ENCODE measurements around the gene CCDC50. TPM values are rescaled to one million over a fixed set of nuclear protein-coding genes. Genes with fewer than 3 reads are reported as not detected.
A peak's percentile ranks its signal among the peaks of the same experiment; 100 is the strongest.

CCDC50 gene
- total and polyA plus RNA-seq, 2 donors (not counting 3 experiments of a cell fraction or from before 2014, with no cell fraction given), result 44.4 to 137 TPM

- DNase-seq (ENCODE audit: low read depth, low spot score), result peak; percentile 30
- CTCF ChIA-PET, result interaction anchor here (1.3 kb wide), 1 partner anchor 19 kb away, joined by 5 read pairs; no protein-coding TSS in a partner anchor
- dilution Hi-C loops (cut with MboI; ENCODE audit: extremely low pct_ligation_motif_present, low sequenced_read_pairs) (no loop called here), intact Hi-C loops (cut with micrococcal nuclease) (loop anchor here (10.0 kb wide), 1 partner anchor 725 kb away; no protein-coding TSS in a partner anchor)
- Histone ChIP-seq H3K4me3 (replicated peaks in 1 of 3; ENCODE audit: insufficient read depth in 1 of 3, low read depth in 1 of 3, low read length in 3 of 3) (no peak overlapping the region), H3K9ac (replicated peaks; ENCODE audit: extremely low read depth, insufficient read depth, low read length) (no peak overlapping the region), H3K9me3 (replicated peaks; ENCODE audit: control insufficient read depth, insufficient read depth, low read length) (no peaks in the 10 kb centered on the region), H3K27ac (ENCODE audit: insufficient read depth, low read depth, low read length) (no peak overlapping the region), H4K20me1 (replicated peaks; ENCODE audit: control insufficient read depth, extremely low read depth, insufficient read depth, low read length) (peaks cover 2% of the 10 kb centered on the region), H3K79me2 (ENCODE audit: control insufficient read depth, insufficient read depth, low read length) (peaks cover 99% of the 10 kb centered on the region), H3K4me1 (ENCODE audit: control insufficient read depth, extremely low read depth, insufficient read depth, low read length) (peaks cover 57% of the 10 kb centered on the region), H3K36me3 (ENCODE audit: control insufficient read depth in 2 of 2, extremely low read depth in 1 of 2, insufficient read depth in 2 of 2, low read length in 2 of 2) (no peaks in the 10 kb centered on the region), H3K4me2 (ENCODE audit: insufficient read depth, low read length) (peak overlapping the region; percentile 22), H2AFZ (ENCODE audit: low read depth, low read length) (no peak overlapping the region), H3K9me1 (replicated peaks; ENCODE audit: control insufficient read depth, extremely low read depth, insufficient read depth, low read length) (no peaks in the 10 kb centered on the region), H3K27me3 (ENCODE audit: control insufficient read depth in 2 of 2, insufficient read depth in 2 of 2, low read length in 2 of 2) (no peaks in the 10 kb centered on the region)
- POLR2A ChIA-PET, result no interaction called here
- TF ChIP-seq MYC (IDR thresholded peaks at IDR 0.05; ENCODE audit: low read depth, low read length) (no peak), JUN (IDR thresholded peaks at IDR 0.05; ENCODE audit: borderline replicate concordance, insufficient read depth, insufficient read length, low read depth) (no peak), MAX (IDR thresholded peaks at IDR 0.05; ENCODE audit: insufficient read depth, insufficient read length) (no peak), CTCF (IDR thresholded peaks at IDR 0.05; ENCODE audit: extremely low read depth in 1 of 2, insufficient read depth in 1 of 2, low read depth in 1 of 2, low read length in 2 of 2) (no peak), POLR2AphosphoS5 (IDR thresholded peaks at IDR 0.05; ENCODE audit: insufficient read depth, low read depth, low read length) (no peak), GATA2 (IDR thresholded peaks at IDR 0.05; ENCODE audit: insufficient read depth, insufficient read length, low read depth, low read length) (no peak), FOS (IDR thresholded peaks at IDR 0.05; ENCODE audit: borderline replicate concordance, insufficient read depth, low read length) (no peak), POLR2A (IDR thresholded peaks at IDR 0.05; ENCODE audit: low read depth, low read length) (no peak), EZH2 (IDR thresholded peaks at IDR 0.05; ENCODE audit: borderline replicate concordance, low read depth, low read length, severe bottlenecking) (no peak)
- FAIRE-seq, result peak; percentile 53
- no TSS peak for BruUV-seq (replicated peaks)
Observed at GRCh38 chr3:191339316-191339917, 10.2 kb downstream of the CCDC50 start.

All from endothelial cell of umbilical vein (primary cell).